ENCODE results near the gene PTAFR.

The PTAFR gene

GRCh38 chr1:28119556-28119955, 56.9 kb downstream of the PTAFR start:
- no peak for TF ChIP-seq CTCF (IDR thresholded peaks at IDR 0.05; ENCODE audit: low read length, missing control alignments)
- DNase-seq (ENCODE audit: low read depth) = no peak
- no peak overlapping the region for H3K4me3 ChIP-seq (replicated peaks; ENCODE audit: low read depth, low read length)

GRCh38 chr1:28118640-28119307, 57.7 kb downstream of the PTAFR start:
- DNase-seq (ENCODE audit: low read depth) = no peak
- H3K4me3 ChIP-seq (replicated peaks; ENCODE audit: low read depth, low read length) = no peak overlapping the region
- TF ChIP-seq CTCF (IDR thresholded peaks at IDR 0.05; ENCODE audit: low read length, missing control alignments) = no peak

- peak; percentile 48 for DNase-seq (ENCODE audit: low read depth)
- no peak overlapping the region for H3K4me3 ChIP-seq (replicated peaks; ENCODE audit: low read depth, low read length)
- TF ChIP-seq CTCF (IDR thresholded peaks at IDR 0.05; ENCODE audit: low read length, missing control alignments) = no peak
These were observed 61.2 kb downstream of the PTAFR start for GRCh38 chr1:28115267-28115666.

- TF ChIP-seq CTCF (IDR thresholded peaks at IDR 0.05; ENCODE audit: low read length, missing control alignments) = no peak
- no peak overlapping the region for H3K4me3 ChIP-seq (replicated peaks; ENCODE audit: low read depth, low read length)
- no peak for DNase-seq (ENCODE audit: low read depth)
These were observed 61.6 kb downstream of the PTAFR start for GRCh38 chr1:28114844-28115243.

- H3K4me3 ChIP-seq (replicated peaks; ENCODE audit: low read depth, low read length) = no peak overlapping the region
- DNase-seq (ENCODE audit: low read depth) = no peak
- no peak for TF ChIP-seq CTCF (IDR thresholded peaks at IDR 0.05; ENCODE audit: low read length, missing control alignments)
These were observed 63.3 kb downstream of the PTAFR start for GRCh38 chr1:28113242-28113572.

- H3K4me3 ChIP-seq (replicated peaks; ENCODE audit: low read depth, low read length) = no peak overlapping the region
- peak; percentile 21 for TF ChIP-seq CTCF (IDR thresholded peaks at IDR 0.05; ENCODE audit: low read length, missing control alignments)
- peak; percentile 55 for DNase-seq (ENCODE audit: low read depth)
These were observed 63.9 kb downstream of the PTAFR start for GRCh38 chr1:28112388-28113241.

Measured in fibroblast of pulmonary artery (primary cell).